ENCODE results near the gene DPP10. TPM values are rescaled to one million over a fixed set of nuclear protein-coding genes. Genes with fewer than 3 reads are reported as not detected.

DPP10 gene
- total RNA-seq, 1 donor from 2014 or later, result 6.5 TPM

GRCh38 chr2:114933671-114934241, 491.3 kb downstream of the DPP10 start:
- H3K36me3 ChIP-seq, result no peaks in the 10 kb centered on the region
- DNase-seq (ENCODE audit: low spot score), result no peak
- H3K4me2 ChIP-seq, result no peak overlapping the region
- no peak overlapping the region for H3K4me3 Mint-ChIP-seq
- H3K9ac ChIP-seq, result no peak overlapping the region
- H3K36me3 Mint-ChIP-seq, result no peaks in the 10 kb centered on the region
- H3K79me2 ChIP-seq (ENCODE audit: low read depth), result no peaks in the 10 kb centered on the region
- TF ChIP-seq CTCF (IDR thresholded peaks at IDR 0.05), result no peak
- no peak for TF ChIP-seq EZH2 (IDR thresholded peaks at IDR 0.05)
- TF ChIP-seq EZH2phosphoT487 (IDR thresholded peaks at IDR 0.05), result no peak
- H3K4me1 ChIP-seq, result no peaks in the 10 kb centered on the region
- no peaks in the 10 kb centered on the region for H3K27me3 ChIP-seq
- H3K27me3 Mint-ChIP-seq (ENCODE audit: insufficient read depth, low read depth), result peaks cover 8% of the 10 kb centered on the region
- no peak overlapping the region for H3K27ac ChIP-seq
- no peaks in the 10 kb centered on the region for H4K20me1 ChIP-seq (ENCODE audit: low read depth)
- peaks cover 16% of the 10 kb centered on the region for H3K9me3 Mint-ChIP-seq
- no peak overlapping the region for H3K27ac Mint-ChIP-seq
- no peaks in the 10 kb centered on the region for H3F3A ChIP-seq (ENCODE audit: low read depth)
- H3K4me1 Mint-ChIP-seq, result no peaks in the 10 kb centered on the region
- no peak overlapping the region for H2AFZ ChIP-seq (replicated peaks)
- H3K4me3 ChIP-seq, result no peak overlapping the region
- no peaks in the 10 kb centered on the region for H3K9me3 ChIP-seq (ENCODE audit: low read depth)

- H3K27me3 Mint-ChIP-seq (ENCODE audit: insufficient read depth, low read depth), result peaks cover 4% of the 10 kb centered on the region
- DNase-seq (ENCODE audit: low spot score), result no peak
- Histone ChIP-seq H3K9me3 (ENCODE audit: low read depth) (no peaks in the 10 kb centered on the region), H3K4me3 (no peak overlapping the region), H3K4me1 (no peaks in the 10 kb centered on the region), H3K79me2 (ENCODE audit: low read depth) (no peaks in the 10 kb centered on the region), H3F3A (ENCODE audit: low read depth) (no peaks in the 10 kb centered on the region), H2AFZ (replicated peaks) (no peak overlapping the region), H3K36me3 (no peaks in the 10 kb centered on the region), H3K9ac (no peak overlapping the region), H3K4me2 (no peak overlapping the region), H4K20me1 (ENCODE audit: low read depth) (no peaks in the 10 kb centered on the region), H3K27ac (no peak overlapping the region), H3K27me3 (no peaks in the 10 kb centered on the region)
- no peak overlapping the region for H3K4me3 Mint-ChIP-seq
- no peaks in the 10 kb centered on the region for H3K4me1 Mint-ChIP-seq
- H3K9me3 Mint-ChIP-seq, result peaks cover 8% of the 10 kb centered on the region
- no peaks in the 10 kb centered on the region for H3K36me3 Mint-ChIP-seq
- TF ChIP-seq CTCF (IDR thresholded peaks at IDR 0.05), result no peak
- TF ChIP-seq EZH2phosphoT487 (IDR thresholded peaks at IDR 0.05), result no peak
- no peak for TF ChIP-seq EZH2 (IDR thresholded peaks at IDR 0.05)
- H3K27ac Mint-ChIP-seq, result no peak overlapping the region
Observed at GRCh38 chr2:114935031-114935430, 492.6 kb downstream of the DPP10 start.

- Histone ChIP-seq H3K27ac (no peak overlapping the region), H3K9ac (no peak overlapping the region), H3K4me1 (peaks cover 7% of the 10 kb centered on the region), H3K36me3 (no peaks in the 10 kb centered on the region), H2AFZ (replicated peaks) (no peak overlapping the region), H3K27me3 (no peaks in the 10 kb centered on the region), H3K9me3 (ENCODE audit: low read depth) (no peaks in the 10 kb centered on the region), H3F3A (ENCODE audit: low read depth) (no peaks in the 10 kb centered on the region), H3K4me3 (no peak overlapping the region), H3K4me2 (no peak overlapping the region), H4K20me1 (ENCODE audit: low read depth) (no peaks in the 10 kb centered on the region), H3K79me2 (ENCODE audit: low read depth) (no peaks in the 10 kb centered on the region)
- peaks cover 2% of the 10 kb centered on the region for H3K27me3 Mint-ChIP-seq (ENCODE audit: insufficient read depth, low read depth)
- TF ChIP-seq CTCF (IDR thresholded peaks at IDR 0.05) (no peak), EZH2phosphoT487 (IDR thresholded peaks at IDR 0.05) (no peak), EZH2 (IDR thresholded peaks at IDR 0.05) (no peak)
- peaks cover 3% of the 10 kb centered on the region for H3K9me3 Mint-ChIP-seq
- H3K4me1 Mint-ChIP-seq, result peaks cover 6% of the 10 kb centered on the region
- H3K4me3 Mint-ChIP-seq, result no peak overlapping the region
- DNase-seq (ENCODE audit: low spot score), result no peak
- no peak overlapping the region for H3K27ac Mint-ChIP-seq
- no peaks in the 10 kb centered on the region for H3K36me3 Mint-ChIP-seq
Observed at GRCh38 chr2:114937366-114937930, 495.0 kb downstream of the DPP10 start.

Data from neural progenitor cell (in vitro differentiated cells).